MCF 10A (cell line): Measurements from ENCODE around the gene GAS2. TPM values are rescaled to one million over a fixed set of nuclear protein-coding genes. Genes with fewer than 3 reads are reported as not detected.

Experiments
- BruUV-seq: library from RNA; stranded (reverse); fragments of 400-500 nt; replicated peaks from 2 replicates; lab custom pipeline; 2021; lab: Mats Ljungman, UMichigan
- CTCF ChIA-PET: fragments of 300-600 bp; sonication (Branson Sonifier 250); formaldehyde crosslinking; extraction: SDS; loops from one replicate; lab custom pipeline; 2021; ENCODE audit warnings: antibody characterized with exemption, inconsistent platforms; lab: Yijun Ruan, JAX
- POLR2A ChIA-PET: fragments of 300-600, 350-650 bp; sonication (Branson Sonifier 250); formaldehyde crosslinking; extraction: SDS; loops from one replicate; lab custom pipeline; 2020; ENCODE audit warnings: antibody characterized with exemption, inconsistent platforms; lab: Yijun Ruan, JAX
- DNase-seq: peaks from one replicate; pipeline ENCODE4 v3.0.0-alpha.2; 2018; ENCODE audit not compliant: unreplicated experiment
- H3K27ac Mint-ChIP-seq: one replicate; pipeline ENCODE4 v1.8.0; 2022; ENCODE audit warnings: mild to moderate bottlenecking, low read depth, mixed read lengths; ENCODE audit not compliant: unreplicated experiment
- H3K27me3 Mint-ChIP-seq: one replicate; pipeline ENCODE4 v1.8.0; 2022; ENCODE audit warnings: mixed read lengths; ENCODE audit not compliant: insufficient read depth, unreplicated experiment
- H3K36me3 Mint-ChIP-seq: one replicate; pipeline ENCODE4 v1.8.0; 2022; ENCODE audit warnings: mild to moderate bottlenecking, moderate library complexity, mixed read lengths; ENCODE audit not compliant: insufficient read depth, unreplicated experiment
- H3K4me1 Mint-ChIP-seq: one replicate; pipeline ENCODE4 v1.8.0; 2022; ENCODE audit warnings: mixed read lengths; ENCODE audit not compliant: insufficient read depth, unreplicated experiment
- H3K4me3 Mint-ChIP-seq: one replicate; pipeline ENCODE4 v1.8.0; 2022; ENCODE audit warnings: mild to moderate bottlenecking, moderate library complexity, mixed read lengths; ENCODE audit not compliant: unreplicated experiment
- H3K9me3 Mint-ChIP-seq: one replicate; pipeline ENCODE4 v1.8.0; 2022; ENCODE audit warnings: mixed read lengths; ENCODE audit not compliant: unreplicated experiment
- CTCF ChIP-seq: fragments of 200-600 bp; IDR thresholded peaks from one replicate; pipeline ENCODE4 v1.8.0; 2022; ENCODE audit warnings: antibody characterized with exemption, mild to moderate bottlenecking; ENCODE audit not compliant: unreplicated experiment
- intact Hi-C: fragments of 100-400 bp; cut with micrococcal nuclease; formaldehyde crosslinking; loops from 2 replicates; pipeline ENCODE4 v1.14.1; 2022
- total RNA-seq: library from RNA; stranded (reverse); gene quantifications from 2 replicates; pipeline ENCODE4 v1.2.3, GENCODE V29; 2022

GAS2 gene
- total RNA-seq, 1 experiment from 2014 or later: 1.4 TPM

DNA sequence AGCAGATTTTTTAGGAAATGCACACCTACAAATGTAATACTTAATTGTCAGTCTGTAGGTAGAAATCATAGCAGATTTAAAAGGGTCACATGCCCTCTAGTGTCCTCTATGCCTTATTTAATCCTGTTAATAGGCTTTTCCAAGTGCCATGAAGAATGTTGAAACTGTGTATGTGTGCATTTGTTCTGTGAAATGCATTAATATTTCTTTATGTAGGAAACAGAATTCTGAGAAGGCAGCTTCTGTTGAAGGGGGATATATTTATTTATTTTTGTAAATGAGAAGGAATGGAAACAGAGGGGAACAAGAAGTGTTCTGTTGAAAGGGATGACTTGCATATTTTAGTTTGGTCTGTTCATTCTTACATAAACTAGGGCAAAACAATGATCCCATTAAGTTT, 112.2 kb downstream of the GAS2 start:
- H3K36me3 Mint-ChIP-seq: no peaks in the 10 kb centered on the region
- intact Hi-C loops: no loop called here
- BruUV-seq: no TSS peak
- POLR2A ChIA-PET: no interaction called here
- CTCF ChIA-PET: interaction anchor here (0.6 to 3.0 kb wide), 5 partner anchors 9 to 444 kb away, joined by 3 to 22 read pairs (median 3); partner anchors contain the start of gene FANCF
- H3K4me3 Mint-ChIP-seq: no peak overlapping the region
- H3K27me3 Mint-ChIP-seq: peaks cover 64% of the 10 kb centered on the region
- H3K27ac Mint-ChIP-seq: no peak overlapping the region
- DNase-seq: no peak
- TF ChIP-seq CTCF: no peak
- no peaks in the 10 kb centered on the region for H3K9me3 Mint-ChIP-seq
- no peaks in the 10 kb centered on the region for H3K4me1 Mint-ChIP-seq

DNA sequence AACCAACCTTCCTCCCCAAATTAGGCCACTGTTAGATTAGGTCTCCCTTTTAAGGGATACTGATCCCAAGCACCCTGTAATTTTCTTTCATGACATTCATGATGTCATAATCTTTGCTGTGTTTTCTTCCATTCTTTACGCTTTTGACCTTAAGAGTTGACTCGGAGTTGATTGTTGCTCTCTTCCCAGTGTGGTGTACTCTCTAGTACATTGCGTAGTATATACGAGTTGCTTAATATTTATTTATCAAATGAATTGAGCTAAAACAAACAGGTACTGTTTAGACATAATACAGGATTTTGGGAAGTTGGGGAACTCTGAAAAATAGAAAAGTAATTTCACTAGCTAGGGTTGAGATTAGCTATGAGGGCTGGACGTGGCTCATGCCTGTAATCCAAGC, 113.4 kb downstream of the GAS2 start:
- no peaks in the 10 kb centered on the region for H3K36me3 Mint-ChIP-seq
- no peak for DNase-seq
- H3K27me3 Mint-ChIP-seq: peaks cover 63% of the 10 kb centered on the region
- intact Hi-C loops: no loop called here
- ChIA-PET CTCF (no interaction called here), POLR2A (no interaction called here)
- TF ChIP-seq CTCF: no peak
- no peak overlapping the region for H3K4me3 Mint-ChIP-seq
- no TSS peak for BruUV-seq
- no peaks in the 10 kb centered on the region for H3K4me1 Mint-ChIP-seq
- H3K9me3 Mint-ChIP-seq: no peaks in the 10 kb centered on the region
- H3K27ac Mint-ChIP-seq: no peak overlapping the region

GRCh38 chr11:22780952-22781593, 114.7 kb downstream of the GAS2 start:
- ChIA-PET POLR2A (no interaction called here), CTCF (interaction anchor here (0.7 kb wide), 1 partner anchor 10 kb away, joined by 3 read pairs; no protein-coding TSS in a partner anchor)
- no peak overlapping the region for H3K27ac Mint-ChIP-seq
- intact Hi-C loops: no loop called here
- no peak for DNase-seq
- no peaks in the 10 kb centered on the region for H3K4me1 Mint-ChIP-seq
- H3K9me3 Mint-ChIP-seq: no peaks in the 10 kb centered on the region
- no peaks in the 10 kb centered on the region for H3K36me3 Mint-ChIP-seq
- no TSS peak for BruUV-seq
- TF ChIP-seq CTCF: no peak
- peaks cover 51% of the 10 kb centered on the region for H3K27me3 Mint-ChIP-seq
- no peak overlapping the region for H3K4me3 Mint-ChIP-seq

DNA sequence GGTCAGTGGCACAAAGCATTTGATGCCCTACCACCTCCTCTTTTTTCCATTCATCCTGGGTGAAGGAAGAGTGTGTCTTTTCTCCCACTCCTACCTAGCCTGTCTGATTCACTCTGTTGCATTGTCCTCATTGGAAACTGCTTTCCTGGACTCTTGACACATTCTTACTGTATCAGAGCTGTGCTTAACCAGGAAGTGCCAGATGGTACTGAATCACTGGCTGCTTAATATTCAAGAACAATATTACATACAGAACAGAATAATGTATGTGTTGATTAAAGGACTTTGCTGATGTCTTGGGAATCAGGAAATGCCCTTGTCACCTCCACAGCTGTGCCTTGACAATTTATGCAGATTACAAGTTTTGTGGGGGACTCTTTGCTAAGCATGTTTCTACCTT, 118.8 kb downstream of the GAS2 start:
- no peaks in the 10 kb centered on the region for H3K36me3 Mint-ChIP-seq
- peaks cover 13% of the 10 kb centered on the region for H3K27me3 Mint-ChIP-seq
- no peak overlapping the region for H3K27ac Mint-ChIP-seq
- no peak overlapping the region for H3K4me3 Mint-ChIP-seq
- no peaks in the 10 kb centered on the region for H3K9me3 Mint-ChIP-seq
- ChIA-PET POLR2A (no interaction called here), CTCF (interaction anchor here (0.6 to 1.7 kb wide), 4 partner anchors 76 to 1575 kb away, joined by 3 to 6 read pairs (median 4); no protein-coding TSS in a partner anchor)
- DNase-seq: no peak
- intact Hi-C loops: no loop called here
- H3K4me1 Mint-ChIP-seq: no peaks in the 10 kb centered on the region
- no peak for TF ChIP-seq CTCF
- BruUV-seq: no TSS peak
